D721Med (cell line): ENCODE measurements around the gene RSPH1.

ENCODE experiments used
- DNase-seq: peaks from one replicate; pipeline ENCODE4 v3.0.0; 2011; ENCODE audit warnings: low spot score; ENCODE audit not compliant: insufficient read length
- FAIRE-seq: peaks from 2 replicates; lab custom pipeline; 2011; peaks lifted over from hg19 to GRCh38; lab: Jason Lieb, UNC
- CTCF ChIP-seq: IDR thresholded peaks from 2 replicates; pipeline ENCODE4 v1.5.1; 2012; ENCODE audit warnings: mild to moderate bottlenecking, control low read depth; ENCODE audit not compliant: insufficient read depth; ENCODE audit errors: missing control alignments

RSPH1 gene

GRCh38 chr21:42541618-42542017 lies 45.6 kb upstream of the RSPH1 start:
- no peak for DNase-seq
- no peak for TF ChIP-seq CTCF
- no peak for FAIRE-seq

- DNase-seq, result no peak
- FAIRE-seq, result no peak
- no peak for TF ChIP-seq CTCF
Observed at GRCh38 chr21:42541174-42541573, 45.1 kb upstream of the RSPH1 start.

GRCh38 chr21:42540396-42540795 lies 44.4 kb upstream of the RSPH1 start:
- no peak for TF ChIP-seq CTCF
- FAIRE-seq (no peak), DNase-seq (no peak)

GRCh38 chr21:42539931-42540343 lies 43.9 kb upstream of the RSPH1 start:
- FAIRE-seq (no peak), DNase-seq (no peak)
- no peak for TF ChIP-seq CTCF

GRCh38 chr21:42539342-42539741 lies 43.3 kb upstream of the RSPH1 start:
- DNase-seq (no peak), FAIRE-seq (no peak)
- no peak for TF ChIP-seq CTCF

GRCh38 chr21:42538479-42539275 lies 42.7 kb upstream of the RSPH1 start:
- no peak for FAIRE-seq
- no peak for TF ChIP-seq CTCF
- DNase-seq, result no peak

GRCh38 chr21:42537106-42537742 lies 41.2 kb upstream of the RSPH1 start:
- TF ChIP-seq CTCF, result peak; percentile 37
- no peak for FAIRE-seq
- DNase-seq, result no peak
